Measurements from ENCODE around the gene NPAS1.

The NPAS1 gene

GRCh38 chr19:47056411-47056810 lies 36.8 kb downstream of the NPAS1 start:
- DNase-seq (ENCODE audit: low spot score), result no peak
- TF ChIP-seq, protein P1, sequence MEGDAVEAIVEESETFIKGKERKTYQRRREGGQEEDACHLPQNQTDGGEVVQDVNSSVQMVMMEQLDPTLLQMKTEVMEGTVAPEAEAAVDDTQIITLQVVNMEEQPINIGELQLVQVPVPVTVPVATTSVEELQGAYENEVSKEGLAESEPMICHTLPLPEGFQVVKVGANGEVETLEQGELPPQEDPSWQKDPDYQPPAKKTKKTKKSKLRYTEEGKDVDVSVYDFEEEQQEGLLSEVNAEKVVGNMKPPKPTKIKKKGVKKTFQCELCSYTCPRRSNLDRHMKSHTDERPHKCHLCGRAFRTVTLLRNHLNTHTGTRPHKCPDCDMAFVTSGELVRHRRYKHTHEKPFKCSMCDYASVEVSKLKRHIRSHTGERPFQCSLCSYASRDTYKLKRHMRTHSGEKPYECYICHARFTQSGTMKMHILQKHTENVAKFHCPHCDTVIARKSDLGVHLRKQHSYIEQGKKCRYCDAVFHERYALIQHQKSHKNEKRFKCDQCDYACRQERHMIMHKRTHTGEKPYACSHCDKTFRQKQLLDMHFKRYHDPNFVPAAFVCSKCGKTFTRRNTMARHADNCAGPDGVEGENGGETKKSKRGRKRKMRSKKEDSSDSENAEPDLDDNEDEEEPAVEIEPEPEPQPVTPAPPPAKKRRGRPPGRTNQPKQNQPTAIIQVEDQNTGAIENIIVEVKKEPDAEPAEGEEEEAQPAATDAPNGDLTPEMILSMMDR (IDR thresholded peaks at IDR 0.05; ENCODE audit: borderline replicate concordance, control extremely low read depth, extremely low read depth, insufficient read depth, missing control alignments), result no peak
- in situ Hi-C loops (cut with MboI; ENCODE audit: low sequenced_read_pairs, unreplicated experiment), result no loop called here

GRCh38 chr19:47057328-47057727 lies 37.7 kb downstream of the NPAS1 start:
- no peak for DNase-seq (ENCODE audit: low spot score)
- TF ChIP-seq, protein P1 (IDR thresholded peaks at IDR 0.05; ENCODE audit: borderline replicate concordance, control extremely low read depth, extremely low read depth, insufficient read depth, missing control alignments), result no peak
- in situ Hi-C loops (cut with MboI; ENCODE audit: low sequenced_read_pairs, unreplicated experiment), result no loop called here

DNA sequence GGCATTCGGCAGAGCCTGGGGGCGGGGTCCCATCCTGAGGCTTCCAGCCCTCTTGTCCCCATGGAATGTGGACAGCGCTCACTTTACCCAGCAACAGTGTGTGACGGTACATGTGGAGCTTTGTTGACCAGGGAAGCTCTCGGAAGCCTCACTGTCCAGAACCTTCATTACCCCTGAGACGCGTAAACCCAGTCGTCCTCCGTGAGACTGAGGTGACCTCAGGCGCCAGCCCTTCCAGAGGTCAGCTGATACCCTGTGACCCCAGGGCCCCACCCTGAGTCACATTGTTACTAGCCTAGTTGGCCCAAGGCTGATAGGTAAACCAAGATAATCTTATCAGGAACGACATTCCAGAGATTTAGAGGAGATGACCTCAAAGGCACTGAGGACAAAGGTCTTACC lies 39.0 kb downstream of the NPAS1 start:
- TF ChIP-seq, protein P1 (IDR thresholded peaks at IDR 0.05; ENCODE audit: borderline replicate concordance, control extremely low read depth, extremely low read depth, insufficient read depth, missing control alignments), result no peak
- in situ Hi-C loops (cut with MboI; ENCODE audit: low sequenced_read_pairs, unreplicated experiment), result no loop called here
- no peak for DNase-seq (ENCODE audit: low spot score)

DNA sequence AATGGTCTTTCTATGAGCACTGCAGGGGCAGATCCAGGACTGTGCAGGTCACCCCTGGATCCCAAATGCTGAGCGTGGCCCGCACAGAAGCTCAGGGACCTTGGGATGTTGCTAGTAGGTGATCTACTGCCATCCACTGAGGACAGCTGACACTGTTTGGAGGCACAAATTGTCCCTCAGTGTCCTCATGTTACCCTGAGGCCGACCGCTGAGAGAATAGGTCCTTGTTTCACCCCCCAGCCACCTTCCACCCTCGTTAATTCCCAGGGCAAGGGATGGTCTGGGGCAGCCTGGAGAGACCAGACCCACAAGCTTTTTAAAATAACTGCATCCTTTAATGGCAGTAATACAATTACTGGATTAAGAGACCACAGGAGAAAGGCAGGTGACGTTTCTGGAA lies 44.2 kb downstream of the NPAS1 start:
- no peak for DNase-seq (ENCODE audit: low spot score)
- TF ChIP-seq, protein P1 (IDR thresholded peaks at IDR 0.05; ENCODE audit: borderline replicate concordance, control extremely low read depth, extremely low read depth, insufficient read depth, missing control alignments), result no peak
- in situ Hi-C loops (cut with MboI; ENCODE audit: low sequenced_read_pairs, unreplicated experiment), result no loop called here

GRCh38 chr19:47065242-47065641 lies 45.6 kb downstream of the NPAS1 start:
- no peak for DNase-seq (ENCODE audit: low spot score)
- in situ Hi-C loops (cut with MboI; ENCODE audit: low sequenced_read_pairs, unreplicated experiment), result no loop called here
- TF ChIP-seq, protein P1 (IDR thresholded peaks at IDR 0.05; ENCODE audit: borderline replicate concordance, control extremely low read depth, extremely low read depth, insufficient read depth, missing control alignments), result no peak

- no peak for DNase-seq (ENCODE audit: low spot score)
- in situ Hi-C loops (cut with MboI; ENCODE audit: low sequenced_read_pairs, unreplicated experiment), result no loop called here
- TF ChIP-seq, protein P1 (IDR thresholded peaks at IDR 0.05; ENCODE audit: borderline replicate concordance, control extremely low read depth, extremely low read depth, insufficient read depth, missing control alignments), result no peak
Measured at GRCh38 chr19:47066376-47067214, 47.0 kb downstream of the NPAS1 start.

Measured in GM13976 (cell line).